HepG2 (cell line): ENCODE results near the gene MAPK12. TPM values are rescaled to one million over a fixed set of nuclear protein-coding genes. Genes with fewer than 3 reads are reported as not detected.

Experiments
- ATAC-seq: fragments of 200-7000 bp; cut with Tn5 transposase; 3 replicates; pipeline ENCODE4 v1.9.1; 2020; ENCODE audit warnings: mild to moderate bottlenecking, moderate library complexity
- BruUV-seq: library from RNA; stranded (reverse); fragments of 400-500 nt; replicated peaks from 2 replicates; lab custom pipeline; 2021; lab: Mats Ljungman, UMichigan
- CTCF ChIA-PET: fragments of 300-600 bp; formaldehyde crosslinking; extraction: SDS; loops from one replicate; lab custom pipeline; 2021; ENCODE audit warnings: low total read pairs, inconsistent platforms, low intra/inter-chr PET ratio; lab: Yijun Ruan, JAX
- POLR2A ChIA-PET: fragments of 350-600 bp; sonication (Branson Sonifier 250); formaldehyde crosslinking; loops from one replicate; lab custom pipeline; 2020; ENCODE audit warnings: antibody characterized with exemption, inconsistent platforms; lab: Yijun Ruan, JAX
- DNase-seq: peaks from one replicate; pipeline ENCODE4 v3.0.0-alpha.2; 2015; ENCODE audit warnings: low spot score
- FAIRE-seq: peaks from 3 replicates; lab custom pipeline; 2011; peaks lifted over from hg19 to GRCh38; lab: Jason Lieb, UNC
- H2AFZ ChIP-seq: one replicate; pipeline ENCODE4 v1.6.1; 2011; ENCODE audit warnings: low read length, inconsistent platforms
- H3K27ac ChIP-seq: fragments of 300-600 bp; 3 replicates; pipeline ENCODE4 v1.8.0; 2011; ENCODE audit warnings: mixed run types, mild to moderate bottlenecking, mixed read lengths, low read length, inconsistent platforms; ENCODE audit not compliant: insufficient read depth; ENCODE audit errors: extremely low read length
- H3K27me3 ChIP-seq, 2 experiments: fragments of 200-600 bp in 1 of 2; 2 replicates in 1 of 2; 3 replicates in 1 of 2; pipeline versions ENCODE4 v1.6.0 to v1.8.0; 2011; ENCODE audit warnings: low read length in 2 of 2, mild to moderate bottlenecking in 2 of 2, moderate library complexity in 2 of 2, inconsistent platforms in 1 of 2; ENCODE audit not compliant: insufficient read depth in 2 of 2, control insufficient read depth in 1 of 2
- H3K36me3 ChIP-seq, 2 experiments: fragments of 200-600 bp in 1 of 2; replicated peaks in 1 of 2; 2 replicates in 1 of 2; 3 replicates in 1 of 2; pipeline versions ENCODE4 v1.5.1 to v1.8.0; 2011; ENCODE audit warnings: low read length in 2 of 2, inconsistent platforms in 1 of 2; ENCODE audit not compliant: insufficient read depth in 2 of 2, control insufficient read depth in 1 of 2
- H3K4me1 ChIP-seq: 2 replicates; pipeline ENCODE4 v1.5.1; 2012; ENCODE audit warnings: low read length, inconsistent platforms; ENCODE audit not compliant: insufficient read depth
- H3K4me2 ChIP-seq: 2 replicates; pipeline ENCODE4 v1.6.0; 2011; ENCODE audit warnings: low read depth, low read length, inconsistent platforms
- H3K4me3 ChIP-seq, 3 experiments: fragments of 200-600 bp in 1 of 3; sonication (generic), shearing (Covaris generic) in 1 of 3; replicated peaks in 1 of 3; 2 replicates each; pipeline ENCODE4 v1.5.1; 2011 to 2016; ENCODE audit warnings: low read length in 3 of 3, inconsistent platforms in 2 of 3, low read depth in 2 of 3, mild to moderate bottlenecking in 2 of 3, control low read depth in 1 of 3, mixed read lengths in 1 of 3; ENCODE audit not compliant: insufficient read depth in 1 of 3
- H3K79me2 ChIP-seq: one replicate; pipeline ENCODE4 v1.6.1; 2011; ENCODE audit warnings: low read length, inconsistent platforms; ENCODE audit not compliant: insufficient read depth
- H3K9ac ChIP-seq: 2 replicates; pipeline ENCODE4 v1.6.0; 2011; ENCODE audit warnings: mild to moderate bottlenecking, low read depth, low read length, inconsistent platforms; ENCODE audit not compliant: insufficient read depth
- H3K9me3 ChIP-seq: 2 replicates; pipeline ENCODE4 v1.5.1; 2012; ENCODE audit warnings: mild to moderate bottlenecking, low read length
- H4K20me1 ChIP-seq: 2 replicates; pipeline ENCODE4 v1.6.0; 2011; ENCODE audit warnings: inconsistent platforms, mild to moderate bottlenecking, low read length, moderate library complexity; ENCODE audit not compliant: insufficient read depth
- ARHGAP35 ChIP-seq: sonication (generic); formaldehyde crosslinking; IDR thresholded peaks from 2 replicates; pipeline ENCODE4 v1.9.0; 2022; ENCODE audit warnings: mild to moderate bottlenecking, inconsistent platforms, moderate library complexity, missing genetic modification reagents, borderline replicate concordance
- DNMT3B ChIP-seq: conservative IDR thresholded peaks from 2 replicates; pipeline ENCODE4 v1.6.1; 2016; ENCODE audit warnings: missing biosample characterization, control low read depth
- KDM6A ChIP-seq: IDR thresholded peaks from 2 replicates; pipeline ENCODE4 v1.6.1; 2016; ENCODE audit warnings: low read depth
- LCORL ChIP-seq, 2 experiments: fragments of 450-650 bp in 1 of 2; sonication (generic) in 1 of 2; formaldehyde crosslinking in 1 of 2; IDR thresholded peaks; 2 replicates each; pipeline versions ENCODE4 v1.5.0 to v1.6.1; 2017 to 2020; ENCODE audit warnings: antibody characterized with exemption in 1 of 2, missing genetic modification reagents in 1 of 2
- NCOR1 ChIP-seq: fragments of 200-600 bp; sonication (generic); IDR thresholded peaks from 2 replicates; pipeline ENCODE4 v1.7.0; 2017; ENCODE audit warnings: antibody characterized with exemption, low read length, borderline replicate concordance
- NKX3-1 ChIP-seq: sonication (generic); formaldehyde crosslinking; IDR thresholded peaks from 2 replicates; pipeline ENCODE4 v1.5.0; 2020; ENCODE audit warnings: missing genetic modification reagents
- RELA ChIP-seq: sonication (generic); formaldehyde crosslinking; IDR thresholded peaks from 2 replicates; pipeline ENCODE4 v1.4.0; 2020; ENCODE audit warnings: missing genetic modification reagents
- SALL1 ChIP-seq: sonication (generic); formaldehyde crosslinking; IDR thresholded peaks from 2 replicates; pipeline ENCODE4 v1.8.0; 2022; ENCODE audit warnings: mild to moderate bottlenecking, missing genetic modification reagents
- STAG1 ChIP-seq: sonication (generic); formaldehyde crosslinking; IDR thresholded peaks from 2 replicates; pipeline ENCODE4 v1.4.0; 2020; ENCODE audit warnings: missing genetic modification reagents
- TCF12 ChIP-seq, 2 experiments: fragments of 450-650 bp in 1 of 2; sonication (generic) in 1 of 2; formaldehyde crosslinking in 1 of 2; IDR thresholded peaks; 2 replicates each; pipeline versions ENCODE4 v1.6.1 to v1.8.0; 2017 to 2022; ENCODE audit warnings: antibody characterized with exemption in 1 of 2, mild to moderate bottlenecking in 1 of 2, missing genetic modification reagents in 1 of 2, moderate library complexity in 1 of 2
- ZBTB38 ChIP-seq: sonication (generic); formaldehyde crosslinking; IDR thresholded peaks from 2 replicates; pipeline ENCODE4 v1.5.1; 2020; ENCODE audit warnings: mild to moderate bottlenecking, missing genetic modification reagents
- ZFY ChIP-seq: sonication (generic); formaldehyde crosslinking; IDR thresholded peaks from 2 replicates; pipeline ENCODE4 v1.4.0; 2020; ENCODE audit warnings: missing genetic modification reagents
- ZNF547 ChIP-seq: sonication (generic); formaldehyde crosslinking; IDR thresholded peaks from 2 replicates; pipeline ENCODE4 v1.5.1; 2020; ENCODE audit warnings: mild to moderate bottlenecking, missing genetic modification reagents
- WGBS: methylation state at CpG from one replicate; pipeline ENCODE4 v1.1.6; 2017; ENCODE audit warnings: low lambda C conversion rate; 5-methylcytosine and 5-hydroxymethylcytosine counted together
- in situ Hi-C: cut with HindIII; loops from 2 replicates; pipeline ENCODE4 v1.10.0; 2017; ENCODE audit warnings: low pct_unique_long_range_greater_than_20kb; ENCODE audit not compliant: extremely low pct_ligation_motif_present
- intact Hi-C: fragments of 100-400 bp; cut with micrococcal nuclease; formaldehyde crosslinking; loops from one replicate; pipeline ENCODE4 v1.10.0; 2022; ENCODE audit not compliant: unreplicated experiment
- polyA plus RNA-seq, 8 experiments: library from polyadenylated mRNA; depleted of rRNA in 3 of 8; stranded (reverse) in 7 of 8; unstranded in 1 of 8; fragments of >200 nt; fragmentation: Illumina TruSeq in 4 of 8; extraction: Trizol in 4 of 8; gene quantifications; 2 replicates each; pipeline versions ENCODE4 v1.2.1 to v1.2.3, GENCODE V29; 2011 to 2016; ENCODE audit warnings: low read depth in 4 of 8, missing spikeins in 1 of 8, mixed read lengths in 1 of 8; ENCODE audit not compliant: insufficient read depth in 1 of 8
- total RNA-seq, 5 experiments: library from RNA; depleted of rRNA; stranded (reverse); fragments of >200 nt; fragmentation: Illumina TruSeq; extraction: Trizol; gene quantifications; 2 replicates each; pipeline ENCODE4 v1.2.3, GENCODE V29; 2016; ENCODE audit warnings: low read depth in 1 of 5

MAPK12 gene
- total and polyA plus RNA-seq, 2 of the 13 experiments (the other 11 are each of a cell fraction or from before 2014, with no cell fraction given), result 22.2 to 23.3 TPM

DNA sequence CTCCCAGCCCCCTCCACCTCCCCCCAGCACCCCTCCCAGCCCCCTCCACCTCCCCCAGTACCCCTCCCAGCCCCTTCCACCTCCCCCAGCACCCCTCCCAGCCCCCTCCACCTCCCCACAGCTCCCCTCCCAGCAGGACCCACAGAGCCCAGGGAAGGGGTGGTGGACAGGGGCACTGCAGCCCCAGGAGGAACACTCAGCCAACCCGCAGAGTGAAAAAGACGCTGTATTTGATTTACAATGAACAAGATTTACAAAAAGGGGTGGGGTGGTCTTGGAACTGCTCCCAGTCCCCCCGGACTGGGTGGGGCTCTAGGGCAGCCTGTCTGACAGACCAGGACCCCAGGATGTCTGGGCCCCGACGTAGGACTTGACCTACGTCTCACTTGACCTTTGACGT is 13.3 kb upstream of the MAPK12 start:
- 0 out of 2 replicates have a peak, but pooled peaks cover 5% of the 10 kb centered on the region for H4K20me1 ChIP-seq
- peaks cover 19% of the 10 kb centered on the region for H3K4me1 ChIP-seq
- H3K27me3 ChIP-seq, result peaks cover 2 to 12% of the 10 kb centered on the region in 2 experiments
- DNase-seq, result no peak
- no peak overlapping the region for H3K27ac ChIP-seq
- H2AFZ ChIP-seq, result no peak overlapping the region
- no peak overlapping the region for H3K4me2 ChIP-seq
- in situ Hi-C loops, result loop anchor here (5.0 kb wide), 1 partner anchor 53 kb away; the partner anchor contains the start of gene DENND6B
- no peaks in the 10 kb centered on the region for H3K79me2 ChIP-seq
- ATAC-seq, result no peak
- no peak overlapping the region for H3K4me3 ChIP-seq
- ChIA-PET POLR2A (no interaction called here), CTCF (interaction anchor here (1.7 to 4.2 kb wide), 3 partner anchors 52 to 67 kb away, joined by 16 to 125 read pairs (median 21); partner anchors contain the start of genes DENND6B and PPP6R2)
- FAIRE-seq, result no peak
- H3K36me3 ChIP-seq, result peaks cover 18 to 23% of the 10 kb centered on the region in 2 experiments; a peak in 4 of 5 replicates
- TF ChIP-seq TCF12 (IDR thresholded peaks at IDR 0.05) (no peak), TCF12 (CRISPR knock-in tag; IDR thresholded peaks at IDR 0.05) (no peak), ZNF547 (no peak), NCOR1 (no peak), ZBTB38 (CRISPR knock-in tag) (no peak), NKX3-1 (CRISPR knock-in tag) (no peak), DNMT3B (CRISPR knock-in tag) (no peak), SALL1 (CRISPR knock-in tag) (no peak), KDM6A (CRISPR knock-in tag) (no peak), ZFY (CRISPR knock-in tag) (no peak), LCORL (IDR thresholded peaks at IDR 0.05) (no peak), LCORL (CRISPR knock-in tag; IDR thresholded peaks at IDR 0.05) (no peak), RELA (CRISPR knock-in tag) (no peak), STAG1 (CRISPR knock-in tag) (no peak), ARHGAP35 (CRISPR knock-in tag) (no peak)
- intact Hi-C loops, result no loop called here
- H3K9me3 ChIP-seq, result no peaks in the 10 kb centered on the region
- BruUV-seq, result no TSS peak
- no peak overlapping the region for H3K9ac ChIP-seq
- WGBS, result 93% methylated on average over 4 of the region's 7 CpGs
